ENCODE measurements around the gene FADS1. TPM values are rescaled to one million over a fixed set of nuclear protein-coding genes. Genes with fewer than 3 reads are reported as not detected.

Gene FADS1
- total and polyA plus RNA-seq, 2 donors (not counting 1 experiment from before 2014, with no cell fraction given): 173 to 208 TPM

DNA sequence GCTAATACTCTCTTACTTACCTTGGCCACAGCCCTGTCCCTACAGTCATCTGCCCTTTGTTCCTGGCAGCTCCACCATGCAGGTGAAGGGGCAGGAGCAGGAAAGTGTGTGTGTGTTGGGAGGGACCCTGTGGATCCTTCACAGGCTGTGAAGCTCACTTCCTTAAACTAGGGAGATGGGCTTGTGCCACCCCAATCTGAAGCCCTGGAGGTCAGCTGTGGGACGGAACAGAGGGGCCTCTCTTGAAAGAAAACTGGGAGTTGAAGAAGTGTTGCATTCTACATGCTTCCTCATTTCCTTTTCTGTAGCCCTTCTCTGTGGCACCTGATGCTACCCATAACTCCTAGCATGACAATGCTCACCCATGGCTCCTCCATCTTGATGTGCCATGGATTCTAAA lies 11.7 kb downstream of the FADS1 start:
- no peaks in the 10 kb centered on the region for H3K79me2 ChIP-seq (ENCODE audit: control insufficient read depth, insufficient read depth, low read length)
- no peak overlapping the region for H3K4me3 ChIP-seq (replicated peaks in 1 of 4; ENCODE audit: control extremely low read depth in 1 of 4, insufficient read depth in 1 of 4, low read depth in 3 of 4, low read length in 4 of 4)
- no peak overlapping the region for H3K9ac ChIP-seq (ENCODE audit: insufficient read depth, low read length)
- H3K27me3 ChIP-seq (ENCODE audit: control insufficient read depth, insufficient read depth, low read length): no peaks in the 10 kb centered on the region
- H3K4me1 ChIP-seq (ENCODE audit: control insufficient read depth, extremely low read depth, insufficient read depth, low read length): peaks cover 3% of the 10 kb centered on the region
- H3K4me2 ChIP-seq (ENCODE audit: extremely low read depth, insufficient read depth, low read length): no peak overlapping the region
- TF ChIP-seq, protein P1, sequence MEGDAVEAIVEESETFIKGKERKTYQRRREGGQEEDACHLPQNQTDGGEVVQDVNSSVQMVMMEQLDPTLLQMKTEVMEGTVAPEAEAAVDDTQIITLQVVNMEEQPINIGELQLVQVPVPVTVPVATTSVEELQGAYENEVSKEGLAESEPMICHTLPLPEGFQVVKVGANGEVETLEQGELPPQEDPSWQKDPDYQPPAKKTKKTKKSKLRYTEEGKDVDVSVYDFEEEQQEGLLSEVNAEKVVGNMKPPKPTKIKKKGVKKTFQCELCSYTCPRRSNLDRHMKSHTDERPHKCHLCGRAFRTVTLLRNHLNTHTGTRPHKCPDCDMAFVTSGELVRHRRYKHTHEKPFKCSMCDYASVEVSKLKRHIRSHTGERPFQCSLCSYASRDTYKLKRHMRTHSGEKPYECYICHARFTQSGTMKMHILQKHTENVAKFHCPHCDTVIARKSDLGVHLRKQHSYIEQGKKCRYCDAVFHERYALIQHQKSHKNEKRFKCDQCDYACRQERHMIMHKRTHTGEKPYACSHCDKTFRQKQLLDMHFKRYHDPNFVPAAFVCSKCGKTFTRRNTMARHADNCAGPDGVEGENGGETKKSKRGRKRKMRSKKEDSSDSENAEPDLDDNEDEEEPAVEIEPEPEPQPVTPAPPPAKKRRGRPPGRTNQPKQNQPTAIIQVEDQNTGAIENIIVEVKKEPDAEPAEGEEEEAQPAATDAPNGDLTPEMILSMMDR (conservative IDR thresholded peaks at IDR 0.05 in 1 of 2, IDR thresholded peaks at IDR 0.05 in 1 of 2; ENCODE audit: low read depth in 1 of 2, low read length in 2 of 2): no peak
- no peak for TF ChIP-seq EZH2 (IDR thresholded peaks at IDR 0.05; ENCODE audit: low read length, missing control alignments)
- H3K36me3 ChIP-seq (ENCODE audit: control insufficient read depth, insufficient read depth, low read length): peaks cover 29% of the 10 kb centered on the region
- no peaks in the 10 kb centered on the region for H3K9me3 ChIP-seq (ENCODE audit: control insufficient read depth, insufficient read depth, low read depth, low read length)
- DNase-seq (ENCODE audit: low read depth in 2 of 2): no peak
- H3K27ac ChIP-seq (ENCODE audit: insufficient read depth, low read length): no peak overlapping the region
- no peak overlapping the region for H2AFZ ChIP-seq (ENCODE audit: low read length)
- H4K20me1 ChIP-seq (ENCODE audit: control insufficient read depth, extremely low read depth, insufficient read depth, low read length): no peaks in the 10 kb centered on the region

DNA sequence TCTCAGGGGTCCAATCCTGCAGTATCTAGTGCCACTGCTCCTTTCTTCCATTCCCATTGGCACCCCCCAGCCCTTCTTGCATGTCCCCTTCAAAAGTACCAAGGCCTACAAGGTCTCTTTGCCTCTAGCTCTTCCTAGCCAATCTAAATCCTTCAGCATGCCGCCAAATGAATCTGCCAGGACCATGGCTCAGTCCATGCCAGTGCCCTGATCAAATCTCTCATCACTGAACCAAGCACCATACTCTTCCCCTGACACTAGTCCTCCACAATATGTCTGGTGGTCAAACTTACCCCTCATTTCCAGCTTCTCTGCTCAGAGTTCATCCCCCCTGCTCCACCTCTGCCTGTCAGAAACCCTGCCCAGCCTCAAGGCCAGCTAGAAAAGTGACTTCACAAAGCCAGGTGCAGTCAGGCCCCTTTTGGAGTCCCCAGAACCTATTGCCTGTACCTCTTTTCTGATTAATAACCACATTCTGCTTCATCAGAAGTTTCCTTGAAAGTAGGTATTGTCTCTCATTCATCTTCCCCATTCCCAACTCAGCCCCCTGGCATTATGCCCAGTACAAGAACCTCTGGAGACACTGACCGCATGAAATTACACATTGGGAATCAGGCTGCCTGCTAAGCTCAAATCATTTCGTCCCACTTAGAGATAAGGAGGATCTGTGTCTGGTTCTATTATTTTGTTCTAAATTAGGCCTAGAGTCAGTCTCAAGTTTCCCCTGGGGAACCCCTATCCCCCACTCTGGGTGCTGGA lies 12.7 kb downstream of the FADS1 start:
- H3K79me2 ChIP-seq (ENCODE audit: control insufficient read depth, insufficient read depth, low read length): peaks cover 5% of the 10 kb centered on the region
- H3K4me1 ChIP-seq (ENCODE audit: control insufficient read depth, extremely low read depth, insufficient read depth, low read length): peaks cover 3% of the 10 kb centered on the region
- H3K9me3 ChIP-seq (ENCODE audit: control insufficient read depth, insufficient read depth, low read depth, low read length): no peaks in the 10 kb centered on the region
- H3K4me3 ChIP-seq (replicated peaks in 1 of 4; ENCODE audit: control extremely low read depth in 1 of 4, insufficient read depth in 1 of 4, low read depth in 3 of 4, low read length in 4 of 4): no peak overlapping the region
- H3K27me3 ChIP-seq (ENCODE audit: control insufficient read depth, insufficient read depth, low read length): no peaks in the 10 kb centered on the region
- H3K9ac ChIP-seq (ENCODE audit: insufficient read depth, low read length): no peak overlapping the region
- no peaks in the 10 kb centered on the region for H4K20me1 ChIP-seq (ENCODE audit: control insufficient read depth, extremely low read depth, insufficient read depth, low read length)
- DNase-seq (ENCODE audit: low read depth in 2 of 2): peak; percentile 28 to 66
- peaks cover 23% of the 10 kb centered on the region for H3K36me3 ChIP-seq (ENCODE audit: control insufficient read depth, insufficient read depth, low read length)
- H2AFZ ChIP-seq (ENCODE audit: low read length): no peak overlapping the region
- H3K27ac ChIP-seq (ENCODE audit: insufficient read depth, low read length): no peak overlapping the region
- no peak overlapping the region for H3K4me2 ChIP-seq (ENCODE audit: extremely low read depth, insufficient read depth, low read length)
- TF ChIP-seq, protein P1 (conservative IDR thresholded peaks at IDR 0.05 in 1 of 2, IDR thresholded peaks at IDR 0.05 in 1 of 2; ENCODE audit: low read depth in 1 of 2, low read length in 2 of 2): no peak
- no peak for TF ChIP-seq EZH2 (IDR thresholded peaks at IDR 0.05; ENCODE audit: low read length, missing control alignments)

DNA sequence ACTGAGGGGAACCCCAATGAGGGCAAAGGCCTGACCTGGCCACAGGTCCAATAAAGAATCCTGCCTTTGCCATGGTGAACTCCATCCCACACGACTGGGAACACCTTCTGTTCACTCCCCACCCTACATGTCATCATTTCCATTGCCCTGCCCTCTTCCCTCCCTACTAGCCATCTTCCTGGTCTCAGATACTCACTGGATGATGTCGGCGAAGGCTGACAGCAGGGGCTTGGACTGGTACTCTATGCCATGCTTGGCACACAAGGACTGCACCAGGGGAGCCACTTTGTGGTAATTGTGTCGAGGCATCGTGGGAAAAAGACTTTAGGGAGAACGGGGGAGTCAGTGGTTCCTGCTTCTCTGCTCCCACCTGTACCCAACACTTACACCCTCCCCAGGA lies 14.2 kb downstream of the FADS1 start:
- Histone ChIP-seq H2AFZ (ENCODE audit: low read length) (no peak overlapping the region), H3K4me2 (ENCODE audit: extremely low read depth, insufficient read depth, low read length) (no peak overlapping the region), H3K9me3 (ENCODE audit: control insufficient read depth, insufficient read depth, low read depth, low read length) (no peaks in the 10 kb centered on the region), H3K4me1 (ENCODE audit: control insufficient read depth, extremely low read depth, insufficient read depth, low read length) (peaks cover 3% of the 10 kb centered on the region), H3K36me3 (ENCODE audit: control insufficient read depth, insufficient read depth, low read length) (peaks cover 21% of the 10 kb centered on the region), H3K27ac (ENCODE audit: insufficient read depth, low read length) (no peak overlapping the region), H3K4me3 (replicated peaks in 1 of 4; ENCODE audit: control extremely low read depth in 1 of 4, insufficient read depth in 1 of 4, low read depth in 3 of 4, low read length in 4 of 4) (no peak overlapping the region), H3K9ac (ENCODE audit: insufficient read depth, low read length) (no peak overlapping the region), H3K79me2 (ENCODE audit: control insufficient read depth, insufficient read depth, low read length) (peaks cover 13% of the 10 kb centered on the region), H4K20me1 (ENCODE audit: control insufficient read depth, extremely low read depth, insufficient read depth, low read length) (no peaks in the 10 kb centered on the region), H3K27me3 (ENCODE audit: control insufficient read depth, insufficient read depth, low read length) (no peaks in the 10 kb centered on the region)
- no peak for TF ChIP-seq EZH2 (IDR thresholded peaks at IDR 0.05; ENCODE audit: low read length, missing control alignments)
- TF ChIP-seq, protein P1 (conservative IDR thresholded peaks at IDR 0.05 in 1 of 2, IDR thresholded peaks at IDR 0.05 in 1 of 2; ENCODE audit: low read depth in 1 of 2, low read length in 2 of 2): no peak
- DNase-seq (ENCODE audit: low read depth in 2 of 2): no peak
